HEK293T (cell line): ENCODE data around the gene PROSER1.

ENCODE experiments used
- ELF4 ChIP-seq: fragments of 450-650 bp; IDR thresholded peaks from 2 replicates; pipeline ENCODE4 v1.6.1; 2017; ENCODE audit warnings: antibody characterized with exemption
- L3MBTL2 ChIP-seq: fragments of 450-650 bp; conservative IDR thresholded peaks from 2 replicates; pipeline ENCODE4 v1.6.1; 2016; ENCODE audit warnings: mild to moderate bottlenecking
- SP1 ChIP-seq: fragments of 450-650 bp; IDR thresholded peaks from 2 replicates; pipeline ENCODE4 v1.6.1; 2017
- SUZ12 ChIP-seq: fragments of 450-650 bp; IDR thresholded peaks from 2 replicates; pipeline ENCODE4 v1.6.1; 2016; ENCODE audit warnings: mild to moderate bottlenecking

- TF ChIP-seq L3MBTL2 (no peak), SP1 (no peak), ELF4 (no peak), SUZ12 (no peak)
Measured at GRCh38 chr13:39049274-39049673, 11.4 kb upstream of the PROSER1 start.
